NOMO-1 (cell line): ENCODE measurements around the gene MAML3.

Source experiments
- DNase-seq, 2 experiments: peaks; one replicate each; lab custom pipeline; 2025; ENCODE audit not compliant: unreplicated experiment in 2 of 2; lab: John Stamatoyannopoulos, UW

MAML3 gene

GRCh38 chr4:139746431-139747171 lies 407.4 kb downstream of the MAML3 start:
- DNase-seq, result no peak

DNA sequence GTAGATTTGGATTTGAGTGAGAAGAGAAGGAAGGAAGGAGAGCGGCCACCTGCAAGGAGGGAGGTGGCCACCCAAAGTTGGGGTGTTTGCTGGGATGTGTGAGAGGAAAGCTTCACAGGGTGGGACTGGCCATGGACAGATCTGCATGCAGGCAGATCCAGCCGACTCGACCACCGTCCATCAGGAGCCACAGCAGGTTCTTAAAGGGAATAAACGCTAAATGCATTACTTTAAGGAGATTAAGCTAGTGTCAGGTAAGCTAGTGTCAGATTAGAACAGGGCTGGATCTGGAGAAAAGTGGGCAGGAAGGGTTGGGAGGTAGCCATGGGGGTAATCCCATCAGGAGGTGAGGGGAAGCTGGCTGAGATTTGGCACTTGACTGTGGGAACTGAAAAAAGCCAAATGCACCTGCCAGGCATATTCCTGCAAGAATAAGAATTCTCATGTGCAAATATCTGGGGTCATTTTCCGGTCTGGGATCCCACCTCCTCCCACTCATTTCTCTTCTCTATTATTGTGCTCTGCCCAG lies 408.8 kb downstream of the MAML3 start:
- no peak for DNase-seq

DNA sequence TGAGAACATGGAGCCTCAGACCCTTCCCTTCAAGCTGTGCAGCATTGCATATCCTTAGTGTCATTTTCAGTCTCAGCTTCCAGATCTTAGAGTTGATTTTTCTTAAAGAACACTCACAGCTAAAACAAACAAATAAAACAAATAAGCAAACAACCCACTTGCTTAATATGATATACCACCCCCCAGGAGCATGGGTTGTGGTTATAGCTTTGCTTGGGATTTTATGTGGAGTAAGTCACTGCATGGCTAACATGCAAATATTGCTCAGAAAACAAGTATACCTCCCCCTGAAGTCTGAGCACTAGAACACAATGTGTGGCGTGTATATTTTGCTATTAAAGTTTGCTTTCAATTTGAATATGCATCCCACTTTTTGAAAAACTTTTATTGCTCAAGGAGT lies 409.8 kb downstream of the MAML3 start:
- no peak for DNase-seq

GRCh38 chr4:139743027-139743426 lies 411.0 kb downstream of the MAML3 start:
- no peak for DNase-seq

DNA sequence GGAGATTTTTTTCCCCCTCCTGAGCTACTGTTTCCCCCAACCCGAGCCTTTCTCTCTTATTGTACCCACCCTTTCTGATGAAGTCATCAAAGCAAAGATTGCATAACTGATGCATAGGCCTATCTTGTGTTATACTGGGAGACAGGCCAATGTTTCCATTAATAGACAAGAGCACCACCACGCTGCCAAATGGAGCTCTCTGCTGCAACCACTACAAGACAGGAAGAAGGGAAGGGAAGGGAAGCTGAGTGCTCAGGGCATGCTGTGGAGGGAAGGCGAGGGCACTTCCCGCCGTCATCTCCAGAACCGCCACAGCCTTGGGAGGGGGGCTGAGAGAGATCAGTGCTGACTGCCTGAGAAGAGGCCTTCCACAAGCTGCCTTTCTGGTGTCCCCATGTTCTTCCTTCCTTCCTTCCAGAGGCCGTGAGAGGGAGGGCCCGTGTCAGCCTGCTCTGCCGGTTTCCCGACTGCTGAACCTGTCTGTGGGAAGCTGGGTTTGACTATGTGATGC lies 413.4 kb downstream of the MAML3 start:
- peak; percentile 46 to 63 for DNase-seq

GRCh38 chr4:139740121-139740520 lies 413.9 kb downstream of the MAML3 start:
- no peak for DNase-seq

GRCh38 chr4:139738846-139739613 lies 415.0 kb downstream of the MAML3 start:
- no peak for DNase-seq

DNA sequence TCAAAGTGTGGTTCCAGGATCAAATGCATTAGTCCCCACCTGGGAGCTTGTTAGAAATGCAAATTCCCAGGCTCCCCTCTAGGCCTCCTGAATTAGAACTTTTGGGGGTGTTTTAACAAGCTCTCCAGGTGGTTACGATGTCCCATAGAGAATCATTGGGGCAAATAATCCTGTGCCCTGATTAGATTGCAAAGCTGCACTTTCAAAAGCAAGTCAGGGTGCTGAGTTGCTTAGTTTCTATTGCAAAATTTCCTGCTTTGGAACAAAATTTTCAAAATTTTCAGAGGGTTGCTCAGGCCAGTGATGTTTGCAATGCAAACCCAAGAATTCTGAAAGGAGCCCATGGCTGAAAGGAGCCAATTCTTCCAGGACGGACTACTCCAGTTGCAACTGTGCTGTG lies 417.3 kb downstream of the MAML3 start:
- peak in 1 of 2 experiments; percentile 13 for DNase-seq

DNA sequence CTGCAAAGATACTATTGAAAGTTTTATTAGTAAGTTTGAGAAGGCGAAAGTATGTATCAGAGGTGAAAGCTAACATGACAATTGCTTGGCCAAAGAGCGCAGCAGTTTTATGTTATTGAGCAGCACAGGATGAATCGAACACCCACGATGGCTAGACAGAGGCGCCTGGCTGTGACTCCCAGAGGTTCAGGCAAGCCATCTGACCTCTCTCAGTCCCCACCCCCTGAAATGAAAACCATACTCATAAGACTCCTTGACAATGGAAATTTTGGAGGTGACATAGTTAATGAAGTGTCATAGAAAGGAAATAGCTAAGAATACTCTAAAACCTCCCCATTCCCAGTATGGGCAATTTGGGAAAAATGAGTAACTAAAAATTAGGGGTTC lies 417.7 kb downstream of the MAML3 start:
- no peak for DNase-seq

DNA sequence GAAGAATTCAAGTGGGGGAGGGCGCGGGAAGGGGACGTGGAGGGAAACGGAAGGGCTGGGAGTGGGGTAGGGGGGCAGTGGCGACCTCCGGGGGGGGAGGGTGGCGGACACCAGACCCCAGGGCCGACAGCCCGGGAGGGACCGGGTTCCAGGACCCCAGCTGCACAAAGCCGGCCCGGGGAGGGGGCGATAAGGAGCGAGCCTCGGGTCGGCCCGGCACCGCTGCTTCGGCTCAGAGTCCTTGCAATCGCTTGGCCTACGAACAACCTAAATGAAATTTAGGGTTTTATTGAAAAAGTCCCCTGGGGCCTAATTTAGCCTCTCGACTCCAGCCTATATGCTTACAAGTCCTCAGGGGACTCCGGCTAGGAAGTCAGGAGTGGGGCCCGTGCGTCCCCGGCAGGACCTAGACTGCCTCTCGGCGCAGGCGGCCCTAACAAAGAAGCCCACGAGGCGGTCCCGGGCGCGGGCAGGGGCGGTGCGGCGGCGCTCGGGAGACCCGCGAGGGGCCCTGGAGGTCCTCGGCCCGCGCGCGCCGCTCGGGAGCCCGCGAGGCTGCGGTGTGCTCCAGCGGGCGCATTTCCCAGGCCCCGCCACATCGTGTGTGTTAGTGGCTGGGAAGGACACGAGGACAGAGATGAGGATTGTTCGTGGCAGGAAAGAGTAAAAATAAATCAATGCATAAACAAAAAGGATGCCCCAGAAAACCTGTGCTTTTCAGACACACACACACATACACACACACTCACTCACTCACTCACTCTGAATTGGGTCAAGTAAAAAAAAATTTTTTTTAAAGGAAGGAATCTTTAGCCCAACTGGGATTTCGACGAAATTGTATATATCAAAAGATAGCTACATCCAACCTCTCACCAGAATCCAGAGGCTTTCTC lies 418.4 kb downstream of the MAML3 start:
- DNase-seq, result no peak

GRCh38 chr4:139734875-139735380 lies 419.1 kb downstream of the MAML3 start:
- peak; percentile 67 to 75 for DNase-seq

GRCh38 chr4:139734201-139734874 lies 419.6 kb downstream of the MAML3 start:
- peak; percentile 22 to 73 for DNase-seq

DNA sequence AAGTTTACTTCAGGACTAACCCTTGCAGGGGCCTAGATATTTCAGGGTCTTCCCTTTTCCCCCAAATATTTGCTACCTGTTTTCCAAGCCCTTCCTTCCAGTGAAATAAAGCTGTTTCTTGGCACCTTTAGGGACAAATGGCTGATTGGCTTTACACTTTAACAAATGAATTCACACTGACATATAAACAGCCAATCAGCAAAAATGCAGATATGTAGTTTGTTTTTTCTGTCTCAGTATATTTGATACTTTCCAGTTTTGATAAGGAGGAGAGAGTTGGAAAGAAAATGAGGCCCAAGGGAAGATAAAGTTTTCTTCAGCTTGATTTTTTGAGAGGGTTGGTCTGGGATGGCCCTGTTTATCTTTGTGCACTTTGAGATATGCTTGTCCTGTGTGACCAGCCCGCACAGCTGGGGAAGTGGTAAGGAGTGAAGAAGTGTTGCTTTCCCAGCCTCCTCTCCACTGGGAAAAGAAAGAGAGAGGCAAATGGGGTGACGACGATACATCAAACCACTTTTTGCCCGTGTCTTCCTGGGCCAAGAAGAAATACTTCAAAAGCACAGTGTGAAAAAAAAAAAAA lies 420.9 kb downstream of the MAML3 start:
- DNase-seq, result no peak

DNA sequence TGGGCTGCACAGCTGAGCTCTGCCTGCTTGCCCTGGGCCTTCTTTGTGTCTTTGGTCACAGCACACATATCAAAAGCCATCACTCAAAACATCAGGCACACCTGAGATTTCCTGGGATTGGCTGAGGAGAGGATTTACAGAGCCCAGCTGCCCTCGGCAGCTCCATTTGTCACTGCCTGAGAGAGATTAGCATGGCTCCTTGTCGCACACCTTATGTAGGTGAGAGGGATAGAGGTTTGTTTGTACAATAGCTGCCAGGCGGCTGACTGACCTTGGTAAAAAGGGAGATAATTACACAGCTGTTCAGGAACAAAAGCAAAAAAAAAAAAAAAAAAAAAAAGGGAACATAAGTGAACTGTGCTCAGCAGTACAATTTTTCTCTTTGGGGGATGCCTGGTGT lies 425.1 kb downstream of the MAML3 start:
- no peak for DNase-seq

DNA sequence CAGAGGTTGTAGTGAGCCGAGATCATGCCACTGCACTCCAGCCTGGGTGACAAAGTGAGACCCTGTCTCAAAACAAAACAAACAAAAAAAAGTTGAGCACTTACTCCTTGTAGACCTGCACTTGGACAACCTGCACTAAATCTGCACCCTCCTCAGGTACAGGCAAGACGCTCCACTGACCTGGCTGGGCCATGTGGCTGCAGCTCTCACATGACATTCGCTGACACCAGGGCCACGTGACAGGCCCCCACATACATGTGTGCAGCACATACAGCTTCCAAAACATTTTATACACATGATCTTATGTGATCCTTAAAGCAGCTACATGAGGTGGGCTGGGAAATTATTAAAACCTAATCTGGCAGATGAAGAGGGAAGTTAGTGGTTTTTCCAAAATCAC lies 425.8 kb downstream of the MAML3 start:
- DNase-seq, result no peak

DNA sequence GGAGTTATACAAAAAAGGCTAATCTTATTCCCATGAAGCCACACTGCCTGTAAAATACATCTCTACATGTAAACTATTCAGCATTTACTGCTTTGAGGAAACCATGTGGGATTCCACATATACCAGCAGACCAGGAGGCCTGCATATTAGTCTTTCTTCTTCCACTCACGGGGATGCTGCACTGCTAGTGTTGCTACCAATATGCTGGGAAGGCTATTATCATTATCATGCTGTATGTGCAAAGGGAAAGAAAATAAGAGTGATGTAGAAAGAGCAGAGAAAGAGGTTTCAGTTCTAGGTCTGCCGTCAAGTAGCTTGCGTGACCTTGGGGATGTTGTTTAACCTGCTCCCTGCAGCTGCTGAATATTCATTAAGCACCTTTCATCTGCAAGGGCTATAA lies 427.4 kb downstream of the MAML3 start:
- no peak for DNase-seq

DNA sequence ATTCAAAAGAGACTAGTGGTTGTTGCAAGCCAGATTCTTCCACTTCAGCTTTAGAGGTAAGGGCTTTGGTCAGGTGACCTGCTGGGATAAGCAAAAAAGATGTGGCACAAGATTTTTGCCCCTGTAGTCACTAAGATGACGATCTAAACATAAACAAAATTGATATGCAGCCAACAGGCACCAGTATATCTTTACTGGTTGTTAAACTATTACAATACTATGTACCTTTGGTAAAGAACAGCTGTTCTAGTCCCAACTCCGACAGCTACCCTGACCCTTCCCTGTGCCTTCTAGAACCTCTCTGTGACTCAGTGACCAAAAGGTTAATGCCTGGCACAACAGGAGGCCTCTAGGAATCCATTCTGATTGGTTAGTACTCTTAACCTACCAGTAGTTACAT lies 428.7 kb downstream of the MAML3 start:
- DNase-seq, result no peak

DNA sequence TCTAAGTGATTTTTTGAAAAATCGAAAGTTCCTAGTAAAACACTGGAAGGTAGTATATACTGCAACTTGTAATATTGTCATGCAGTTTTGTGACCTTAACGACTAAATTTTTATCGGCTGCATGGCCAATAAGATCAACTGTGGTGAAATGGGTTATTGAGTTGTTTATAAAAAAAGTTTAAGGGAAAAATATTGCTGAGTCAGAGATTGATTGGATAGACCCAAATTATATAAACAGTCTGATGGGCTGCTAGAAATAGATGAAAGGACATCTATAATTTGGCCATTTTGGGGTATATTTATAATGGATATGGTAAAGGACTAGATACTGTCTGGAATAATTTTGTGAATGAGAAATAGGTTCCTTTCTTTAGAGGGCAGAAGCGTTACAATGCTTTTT lies 432.2 kb downstream of the MAML3 start:
- DNase-seq, result no peak

- no peak for DNase-seq
Measured at GRCh38 chr4:139720806-139721205, 433.2 kb downstream of the MAML3 start.
